Central memory CD8-positive, alpha-beta T cell (primary cell): Measurements from ENCODE around the gene CNTFR.

Experiments used
- ATAC-seq: fragments of 150-1000 bp; cut with Tn5 transposase; replicated peaks from 2 replicates; pipeline ENCODE4 v1.10.0; 2022; ENCODE audit warnings: mild to moderate bottlenecking, moderate FRiP score, moderate number of reproducible peaks; ENCODE audit not compliant: poor library complexity, severe bottlenecking; ENCODE audit errors: extremely low read depth
- DNase-seq, 2 donors: peaks; one replicate each; pipeline ENCODE4 v3.0.0; 2021; ENCODE audit warnings: low spot score in 2 of 2
- H3K27ac Mint-ChIP-seq: one replicate; pipeline ENCODE4 v1.8.0; 2022; ENCODE audit warnings: low read depth, mild to moderate bottlenecking, moderate library complexity, mixed read lengths
- H3K27me3 Mint-ChIP-seq: one replicate; pipeline ENCODE4 v1.8.0; 2022; ENCODE audit warnings: mixed read lengths
- H3K36me3 Mint-ChIP-seq: one replicate; pipeline ENCODE4 v1.8.0; 2022; ENCODE audit warnings: mild to moderate bottlenecking, moderate library complexity, mixed read lengths; ENCODE audit not compliant: insufficient read depth
- H3K4me1 Mint-ChIP-seq: one replicate; pipeline ENCODE4 v1.8.0; 2022; ENCODE audit warnings: mixed read lengths
- H3K4me3 Mint-ChIP-seq: one replicate; pipeline ENCODE4 v1.8.0; 2022; ENCODE audit warnings: mild to moderate bottlenecking, moderate library complexity, mixed read lengths
- H3K9me3 Mint-ChIP-seq: one replicate; pipeline ENCODE4 v1.8.0; 2022; ENCODE audit warnings: mixed read lengths

Gene CNTFR

GRCh38 chr9:34518110-34518616, 71.4 kb downstream of the CNTFR start:
- no peak overlapping the region for H3K4me3 Mint-ChIP-seq
- H3K9me3 Mint-ChIP-seq, result no peaks in the 10 kb centered on the region
- no peaks in the 10 kb centered on the region for H3K27me3 Mint-ChIP-seq
- H3K4me1 Mint-ChIP-seq, result peaks cover 6% of the 10 kb centered on the region
- no peak for ATAC-seq
- no peak overlapping the region for H3K27ac Mint-ChIP-seq
- no peak for DNase-seq
- H3K36me3 Mint-ChIP-seq, result peaks cover 3% of the 10 kb centered on the region

- Mint-ChIP-seq H3K36me3 (no peaks in the 10 kb centered on the region), H3K27me3 (no peaks in the 10 kb centered on the region), H3K27ac (no peak overlapping the region), H3K4me1 (peaks cover under 1% of the 10 kb centered on the region), H3K4me3 (no peak overlapping the region), H3K9me3 (no peaks in the 10 kb centered on the region)
- DNase-seq, result no peak
- no peak for ATAC-seq
Observed at GRCh38 chr9:34517185-34517584, 72.3 kb downstream of the CNTFR start.

GRCh38 chr9:34515959-34516358, 73.6 kb downstream of the CNTFR start:
- no peaks in the 10 kb centered on the region for H3K36me3 Mint-ChIP-seq
- no peak for DNase-seq
- H3K27ac Mint-ChIP-seq, result no peak overlapping the region
- H3K27me3 Mint-ChIP-seq, result no peaks in the 10 kb centered on the region
- no peak overlapping the region for H3K4me3 Mint-ChIP-seq
- no peaks in the 10 kb centered on the region for H3K4me1 Mint-ChIP-seq
- no peaks in the 10 kb centered on the region for H3K9me3 Mint-ChIP-seq
- ATAC-seq, result no peak

GRCh38 chr9:34514816-34515215, 74.7 kb downstream of the CNTFR start:
- Mint-ChIP-seq H3K4me1 (no peaks in the 10 kb centered on the region), H3K9me3 (no peaks in the 10 kb centered on the region)

GRCh38 chr9:34514401-34514800, 75.1 kb downstream of the CNTFR start:
- DNase-seq (no peak), ATAC-seq (no peak)
- H3K27me3 Mint-ChIP-seq, result no peaks in the 10 kb centered on the region

More at GRCh38 chr9:34514816-34515215, 74.7 kb downstream of the CNTFR start:
- Mint-ChIP-seq H3K27me3 (no peaks in the 10 kb centered on the region), H3K36me3 (peaks cover 2% of the 10 kb centered on the region), H3K4me3 (no peak overlapping the region), H3K27ac (no peak overlapping the region)
- ATAC-seq (no peak), DNase-seq (no peak)

GRCh38 chr9:34513567-34514214, 75.8 kb downstream of the CNTFR start:
- Mint-ChIP-seq H3K9me3 (no peaks in the 10 kb centered on the region), H3K27me3 (no peaks in the 10 kb centered on the region), H3K4me1 (no peaks in the 10 kb centered on the region), H3K27ac (no peak overlapping the region), H3K36me3 (peaks cover 4% of the 10 kb centered on the region), H3K4me3 (no peak overlapping the region)
- ATAC-seq, result no peak
- no peak for DNase-seq

More at GRCh38 chr9:34514401-34514800, 75.1 kb downstream of the CNTFR start:
- peaks cover 4% of the 10 kb centered on the region for H3K36me3 Mint-ChIP-seq
- no peaks in the 10 kb centered on the region for H3K4me1 Mint-ChIP-seq
- no peak overlapping the region for H3K27ac Mint-ChIP-seq
- no peak overlapping the region for H3K4me3 Mint-ChIP-seq
- no peaks in the 10 kb centered on the region for H3K9me3 Mint-ChIP-seq

- peaks cover 4% of the 10 kb centered on the region for H3K36me3 Mint-ChIP-seq
- no peaks in the 10 kb centered on the region for H3K4me1 Mint-ChIP-seq
- no peak overlapping the region for H3K27ac Mint-ChIP-seq
- DNase-seq (no peak), ATAC-seq (no peak)
- H3K27me3 Mint-ChIP-seq, result no peaks in the 10 kb centered on the region
- no peaks in the 10 kb centered on the region for H3K9me3 Mint-ChIP-seq
- H3K4me3 Mint-ChIP-seq, result no peak overlapping the region
Observed at GRCh38 chr9:34512131-34513078, 77.1 kb downstream of the CNTFR start.

GRCh38 chr9:34510497-34511468, 78.7 kb downstream of the CNTFR start:
- ATAC-seq (no peak), DNase-seq (no peak)
- Mint-ChIP-seq H3K27me3 (peaks cover 3% of the 10 kb centered on the region), H3K9me3 (no peaks in the 10 kb centered on the region), H3K36me3 (peaks cover 4% of the 10 kb centered on the region), H3K4me3 (no peak overlapping the region), H3K4me1 (no peaks in the 10 kb centered on the region), H3K27ac (no peak overlapping the region)

- H3K9me3 Mint-ChIP-seq, result no peaks in the 10 kb centered on the region
- H3K4me1 Mint-ChIP-seq, result no peaks in the 10 kb centered on the region
- no peak overlapping the region for H3K4me3 Mint-ChIP-seq
- H3K27ac Mint-ChIP-seq, result no peak overlapping the region
- peaks cover 4% of the 10 kb centered on the region for H3K36me3 Mint-ChIP-seq
- ATAC-seq (no peak), DNase-seq (no peak)
- peaks cover 20% of the 10 kb centered on the region for H3K27me3 Mint-ChIP-seq
Observed at GRCh38 chr9:34508951-34509350, 80.6 kb downstream of the CNTFR start.

- ATAC-seq (no peak), DNase-seq (no peak)
- H3K4me1 Mint-ChIP-seq, result no peaks in the 10 kb centered on the region
- peaks cover 25% of the 10 kb centered on the region for H3K27me3 Mint-ChIP-seq
- no peak overlapping the region for H3K27ac Mint-ChIP-seq
- H3K36me3 Mint-ChIP-seq, result peaks cover 4% of the 10 kb centered on the region
- no peaks in the 10 kb centered on the region for H3K9me3 Mint-ChIP-seq
- no peak overlapping the region for H3K4me3 Mint-ChIP-seq
Observed at GRCh38 chr9:34508463-34508862, 81.1 kb downstream of the CNTFR start.

GRCh38 chr9:34507966-34508365, 81.6 kb downstream of the CNTFR start:
- Mint-ChIP-seq H3K27ac (no peak overlapping the region), H3K9me3 (no peaks in the 10 kb centered on the region), H3K4me1 (no peaks in the 10 kb centered on the region), H3K27me3 (peaks cover 26% of the 10 kb centered on the region), H3K36me3 (peaks cover 4% of the 10 kb centered on the region), H3K4me3 (no peak overlapping the region)
- DNase-seq, result no peak
- ATAC-seq, result no peak

GRCh38 chr9:34507556-34507955, 82.0 kb downstream of the CNTFR start:
- peaks cover 26% of the 10 kb centered on the region for H3K27me3 Mint-ChIP-seq
- no peaks in the 10 kb centered on the region for H3K9me3 Mint-ChIP-seq
- peaks cover 4% of the 10 kb centered on the region for H3K36me3 Mint-ChIP-seq
- H3K27ac Mint-ChIP-seq, result no peak overlapping the region
- ATAC-seq (no peak), DNase-seq (no peak)
- H3K4me1 Mint-ChIP-seq, result no peaks in the 10 kb centered on the region
- H3K4me3 Mint-ChIP-seq, result no peak overlapping the region
